Osteocyte (in vitro differentiated cells): Measurements from ENCODE around the gene PDHA2. TPM values are rescaled to one million over a fixed set of nuclear protein-coding genes. Genes with fewer than 3 reads are reported as not detected.

Experiments
- DNase-seq: peaks from one replicate; pipeline ENCODE4 v3.0.0; 2021; ENCODE audit warnings: mixed read lengths; ENCODE audit not compliant: unreplicated experiment; ENCODE audit errors: extremely low spot score
- H3K27ac Mint-ChIP-seq: one replicate; pipeline ENCODE4 v1.8.0; 2021; ENCODE audit warnings: mild to moderate bottlenecking, mixed read lengths; ENCODE audit not compliant: unreplicated experiment
- H3K27me3 Mint-ChIP-seq: one replicate; pipeline ENCODE4 v1.8.0; 2021; ENCODE audit warnings: mixed read lengths; ENCODE audit not compliant: unreplicated experiment
- H3K36me3 Mint-ChIP-seq: one replicate; pipeline ENCODE4 v1.8.0; 2021; ENCODE audit warnings: mixed read lengths; ENCODE audit not compliant: unreplicated experiment
- H3K4me1 Mint-ChIP-seq: one replicate; pipeline ENCODE4 v1.8.0; 2021; ENCODE audit warnings: mixed read lengths; ENCODE audit not compliant: unreplicated experiment
- H3K4me3 Mint-ChIP-seq: one replicate; pipeline ENCODE4 v1.8.0; 2021; ENCODE audit warnings: mild to moderate bottlenecking, moderate library complexity, mixed read lengths; ENCODE audit not compliant: unreplicated experiment
- H3K9me3 Mint-ChIP-seq: one replicate; pipeline ENCODE4 v1.8.0; 2021; ENCODE audit warnings: mixed read lengths; ENCODE audit not compliant: unreplicated experiment
- total RNA-seq: library from RNA; stranded (reverse); gene quantifications from 2 replicates; pipeline ENCODE4 v1.2.1, GENCODE V29; 2021
- TF ChIP-seq, protein P1 (sequence below): fragments of 200-600 bp; sonication (generic); IDR thresholded peaks from 2 replicates; pipeline ENCODE4 v1.5.0; 2021; ENCODE audit warnings: antibody characterized with exemption, mild to moderate bottlenecking, moderate library complexity

PDHA2 gene
- total RNA-seq, 1 donor from 2014 or later, result not detected

DNA sequence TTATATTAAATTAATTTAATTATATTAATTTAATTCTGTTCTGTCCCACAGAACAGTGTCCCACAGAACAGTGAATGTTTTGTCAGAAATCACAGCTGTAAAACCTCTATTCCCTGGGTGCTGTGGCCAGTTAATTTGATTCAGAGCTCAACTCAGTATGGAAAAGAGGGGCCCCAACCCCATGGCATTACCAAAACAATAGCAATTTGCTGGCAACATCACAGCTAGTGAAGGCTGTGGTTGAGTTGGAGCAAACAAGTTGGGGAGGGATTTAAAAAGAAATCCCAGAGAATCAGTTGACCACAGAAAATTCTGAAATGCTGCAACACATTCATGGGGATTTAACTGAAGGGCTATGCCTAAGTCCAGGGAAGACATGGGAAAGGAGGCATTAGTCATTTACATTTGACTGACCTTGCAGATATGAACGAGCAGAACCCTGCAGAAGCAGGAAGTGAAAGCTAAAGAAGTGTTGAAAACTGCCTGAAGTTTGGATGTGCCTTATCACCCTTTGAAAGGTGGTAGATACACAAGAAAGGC is 30.1 kb downstream of the PDHA2 start:
- Mint-ChIP-seq H3K36me3 (peaks cover 2% of the 10 kb centered on the region), H3K9me3 (peaks cover 28% of the 10 kb centered on the region), H3K4me1 (no peaks in the 10 kb centered on the region), H3K27ac (no peak overlapping the region), H3K27me3 (no peaks in the 10 kb centered on the region), H3K4me3 (no peak overlapping the region)
- TF ChIP-seq, protein P1, sequence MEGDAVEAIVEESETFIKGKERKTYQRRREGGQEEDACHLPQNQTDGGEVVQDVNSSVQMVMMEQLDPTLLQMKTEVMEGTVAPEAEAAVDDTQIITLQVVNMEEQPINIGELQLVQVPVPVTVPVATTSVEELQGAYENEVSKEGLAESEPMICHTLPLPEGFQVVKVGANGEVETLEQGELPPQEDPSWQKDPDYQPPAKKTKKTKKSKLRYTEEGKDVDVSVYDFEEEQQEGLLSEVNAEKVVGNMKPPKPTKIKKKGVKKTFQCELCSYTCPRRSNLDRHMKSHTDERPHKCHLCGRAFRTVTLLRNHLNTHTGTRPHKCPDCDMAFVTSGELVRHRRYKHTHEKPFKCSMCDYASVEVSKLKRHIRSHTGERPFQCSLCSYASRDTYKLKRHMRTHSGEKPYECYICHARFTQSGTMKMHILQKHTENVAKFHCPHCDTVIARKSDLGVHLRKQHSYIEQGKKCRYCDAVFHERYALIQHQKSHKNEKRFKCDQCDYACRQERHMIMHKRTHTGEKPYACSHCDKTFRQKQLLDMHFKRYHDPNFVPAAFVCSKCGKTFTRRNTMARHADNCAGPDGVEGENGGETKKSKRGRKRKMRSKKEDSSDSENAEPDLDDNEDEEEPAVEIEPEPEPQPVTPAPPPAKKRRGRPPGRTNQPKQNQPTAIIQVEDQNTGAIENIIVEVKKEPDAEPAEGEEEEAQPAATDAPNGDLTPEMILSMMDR, result no peak
- DNase-seq, result no peak

DNA sequence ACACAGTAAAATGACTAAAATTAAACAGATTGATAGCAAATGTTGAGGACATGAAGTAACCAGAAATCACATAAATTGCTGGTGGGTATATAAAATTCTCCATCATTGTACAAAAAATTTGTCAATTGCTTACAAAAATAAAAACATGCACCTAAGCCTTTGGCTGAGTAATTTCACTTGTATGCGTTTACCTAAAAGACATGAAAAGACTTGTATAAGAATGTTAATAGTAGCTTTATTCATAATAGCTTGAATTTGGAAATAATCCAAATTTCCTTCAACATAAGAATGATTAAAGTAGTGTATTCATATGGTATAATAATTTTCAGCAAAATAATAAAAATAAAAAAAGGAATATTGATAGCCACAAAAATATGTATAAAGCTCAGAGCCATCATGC is 37.7 kb downstream of the PDHA2 start:
- Mint-ChIP-seq H3K27ac (no peak overlapping the region), H3K4me3 (no peak overlapping the region), H3K4me1 (no peaks in the 10 kb centered on the region), H3K9me3 (peaks cover 9% of the 10 kb centered on the region), H3K27me3 (peaks cover 4% of the 10 kb centered on the region), H3K36me3 (no peaks in the 10 kb centered on the region)
- TF ChIP-seq, protein P1, result no peak
- DNase-seq, result no peak

DNA sequence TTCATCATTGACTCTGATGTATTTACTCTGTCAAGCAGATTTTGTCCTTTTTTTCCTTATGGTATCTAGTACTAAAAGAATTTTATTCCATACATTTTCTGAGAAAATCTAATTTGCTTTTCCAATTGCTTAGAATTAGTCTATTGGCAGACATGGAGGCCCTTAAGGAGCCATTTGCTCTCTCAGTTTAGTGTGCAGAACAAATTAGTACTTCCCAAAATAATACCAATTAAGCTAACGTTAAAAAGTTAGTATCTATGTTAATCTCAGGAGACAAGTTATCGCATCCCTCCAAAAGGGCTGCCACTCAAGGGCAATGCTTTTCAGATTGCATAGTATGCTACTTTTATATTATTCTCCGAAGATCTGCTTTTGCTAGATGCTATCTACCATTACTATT is 47.7 kb downstream of the PDHA2 start:
- H3K4me3 Mint-ChIP-seq, result no peak overlapping the region
- peaks cover 37% of the 10 kb centered on the region for H3K9me3 Mint-ChIP-seq
- TF ChIP-seq, protein P1, result no peak
- no peaks in the 10 kb centered on the region for H3K4me1 Mint-ChIP-seq
- no peaks in the 10 kb centered on the region for H3K27me3 Mint-ChIP-seq
- DNase-seq, result no peak
- H3K36me3 Mint-ChIP-seq, result no peaks in the 10 kb centered on the region
- no peak overlapping the region for H3K27ac Mint-ChIP-seq

DNA sequence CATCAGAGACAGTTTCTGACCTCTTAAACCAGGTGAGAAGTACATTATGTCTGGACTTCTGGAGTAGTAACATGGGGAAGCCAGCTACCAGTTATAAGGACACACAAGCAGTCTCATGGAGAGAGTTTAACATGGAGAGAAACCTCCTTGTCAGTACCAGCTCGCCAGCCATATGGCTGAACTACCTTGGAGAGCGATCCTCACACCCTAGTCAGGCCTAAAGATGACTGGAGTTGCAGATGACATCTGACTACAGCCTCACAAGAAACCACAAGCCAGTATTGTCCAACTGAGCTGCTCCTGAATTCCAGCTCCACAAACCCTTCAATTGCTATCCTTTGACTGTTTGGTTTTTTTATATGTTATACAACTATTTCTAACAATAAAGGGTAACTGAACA is 49.8 kb downstream of the PDHA2 start:
- TF ChIP-seq, protein P1, result no peak
- Mint-ChIP-seq H3K36me3 (no peaks in the 10 kb centered on the region), H3K27ac (no peak overlapping the region), H3K9me3 (peaks cover 19% of the 10 kb centered on the region), H3K4me3 (no peak overlapping the region), H3K4me1 (no peaks in the 10 kb centered on the region), H3K27me3 (peaks cover 2% of the 10 kb centered on the region)
- DNase-seq, result no peak
